ENCODE data around the gene CHML. TPM values are rescaled to one million over a fixed set of nuclear protein-coding genes. Genes with fewer than 3 reads are reported as not detected.

The CHML gene
- total RNA-seq, 1 donor from 2014 or later: 23.3 TPM

DNA sequence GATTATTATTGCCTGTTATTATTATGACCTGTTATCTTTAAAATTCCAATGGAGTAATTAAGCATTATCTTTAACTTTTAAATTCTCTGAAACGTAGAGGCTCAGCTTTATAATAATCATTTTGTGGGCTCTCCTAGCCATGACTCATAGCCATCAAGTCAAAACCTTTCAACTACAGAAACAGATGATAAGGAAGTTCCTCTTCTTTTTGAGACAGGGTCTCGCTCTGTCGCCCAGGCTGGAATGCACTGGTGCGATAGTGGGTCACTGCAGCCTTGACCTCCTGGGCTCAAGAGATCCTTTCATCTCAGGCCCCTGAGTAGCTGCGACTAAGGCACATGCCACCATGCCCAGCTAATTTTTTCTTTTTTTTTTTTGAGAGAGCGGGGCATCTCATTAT is 43.5 kb downstream of the CHML start:
- no peaks in the 10 kb centered on the region for H3K36me3 Mint-ChIP-seq (ENCODE audit: unreplicated experiment)
- no peak for TF ChIP-seq CTCF (IDR thresholded peaks at IDR 0.05; ENCODE audit: partially characterized antibody, unreplicated experiment)
- H3K4me3 Mint-ChIP-seq (ENCODE audit: unreplicated experiment): no peak overlapping the region
- H3K27me3 Mint-ChIP-seq (ENCODE audit: unreplicated experiment): no peaks in the 10 kb centered on the region
- no peaks in the 10 kb centered on the region for H3K9me3 Mint-ChIP-seq (ENCODE audit: unreplicated experiment)
- H3K4me1 Mint-ChIP-seq (ENCODE audit: low read depth, unreplicated experiment): peaks cover 4% of the 10 kb centered on the region
- DNase-seq: no peak
- H3K27ac Mint-ChIP-seq (ENCODE audit: unreplicated experiment): no peak overlapping the region

- no peak overlapping the region for H3K4me3 Mint-ChIP-seq (ENCODE audit: unreplicated experiment)
- H3K9me3 Mint-ChIP-seq (ENCODE audit: unreplicated experiment): no peaks in the 10 kb centered on the region
- H3K36me3 Mint-ChIP-seq (ENCODE audit: unreplicated experiment): no peaks in the 10 kb centered on the region
- no peaks in the 10 kb centered on the region for H3K27me3 Mint-ChIP-seq (ENCODE audit: unreplicated experiment)
- no peak for DNase-seq
- no peak overlapping the region for H3K27ac Mint-ChIP-seq (ENCODE audit: unreplicated experiment)
- no peak for TF ChIP-seq CTCF (IDR thresholded peaks at IDR 0.05; ENCODE audit: partially characterized antibody, unreplicated experiment)
- H3K4me1 Mint-ChIP-seq (ENCODE audit: low read depth, unreplicated experiment): peaks cover 3% of the 10 kb centered on the region
Measured at GRCh38 chr1:241593186-241593585, 47.0 kb downstream of the CHML start.

- Mint-ChIP-seq H3K4me1 (ENCODE audit: low read depth, unreplicated experiment) (no peaks in the 10 kb centered on the region), H3K27me3 (ENCODE audit: unreplicated experiment) (no peaks in the 10 kb centered on the region), H3K4me3 (ENCODE audit: unreplicated experiment) (no peak overlapping the region), H3K27ac (ENCODE audit: unreplicated experiment) (no peak overlapping the region), H3K9me3 (ENCODE audit: unreplicated experiment) (no peaks in the 10 kb centered on the region), H3K36me3 (ENCODE audit: unreplicated experiment) (no peaks in the 10 kb centered on the region)
- no peak for DNase-seq
- TF ChIP-seq CTCF (IDR thresholded peaks at IDR 0.05; ENCODE audit: partially characterized antibody, unreplicated experiment): no peak
Measured at GRCh38 chr1:241592273-241592958, 47.8 kb downstream of the CHML start.

DNA sequence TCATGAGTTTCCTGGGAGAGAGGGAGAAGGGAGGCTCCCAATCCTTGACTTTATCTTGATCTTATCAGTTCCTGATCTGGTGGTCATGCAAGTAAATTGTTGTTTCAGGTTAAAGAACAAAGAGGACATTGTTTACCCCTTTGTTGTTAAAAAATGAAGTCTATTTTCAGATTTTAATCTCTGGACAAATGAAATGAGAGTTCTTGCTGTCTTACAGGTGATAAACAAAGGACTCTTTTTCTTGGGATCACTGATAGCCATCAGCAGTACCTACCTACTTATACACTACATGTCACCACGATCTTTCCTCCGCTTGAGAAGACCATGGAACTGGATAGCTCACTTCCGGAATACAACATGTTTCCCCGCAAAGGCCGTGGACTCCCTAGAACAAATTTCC is 48.4 kb downstream of the CHML start:
- Mint-ChIP-seq H3K27me3 (ENCODE audit: unreplicated experiment) (no peaks in the 10 kb centered on the region), H3K27ac (ENCODE audit: unreplicated experiment) (no peak overlapping the region), H3K9me3 (ENCODE audit: unreplicated experiment) (no peaks in the 10 kb centered on the region), H3K36me3 (ENCODE audit: unreplicated experiment) (no peaks in the 10 kb centered on the region), H3K4me3 (ENCODE audit: unreplicated experiment) (no peak overlapping the region), H3K4me1 (ENCODE audit: low read depth, unreplicated experiment) (no peaks in the 10 kb centered on the region)
- no peak for DNase-seq
- no peak for TF ChIP-seq CTCF (IDR thresholded peaks at IDR 0.05; ENCODE audit: partially characterized antibody, unreplicated experiment)

DNA sequence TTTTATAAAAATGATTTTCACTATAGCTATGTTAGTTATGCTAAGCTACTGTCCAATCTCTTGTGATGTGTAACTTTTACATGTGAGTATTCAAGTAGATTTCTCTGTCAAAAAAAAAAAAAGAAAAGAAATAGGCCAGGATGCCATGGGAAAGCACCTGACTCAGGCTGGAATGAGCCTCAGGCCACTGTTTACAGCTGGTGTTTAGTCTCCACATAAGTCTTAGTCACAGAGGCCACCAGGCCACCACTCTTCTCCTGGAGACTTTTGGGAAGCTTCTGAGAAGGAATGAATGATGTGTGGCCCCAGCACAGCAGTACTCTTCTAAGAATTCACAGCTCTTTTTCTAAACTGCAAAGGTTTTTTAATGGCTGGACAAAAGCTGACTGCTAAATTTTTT is 48.9 kb downstream of the CHML start:
- no peaks in the 10 kb centered on the region for H3K36me3 Mint-ChIP-seq (ENCODE audit: unreplicated experiment)
- H3K27me3 Mint-ChIP-seq (ENCODE audit: unreplicated experiment): no peaks in the 10 kb centered on the region
- DNase-seq: no peak
- no peak overlapping the region for H3K27ac Mint-ChIP-seq (ENCODE audit: unreplicated experiment)
- H3K4me1 Mint-ChIP-seq (ENCODE audit: low read depth, unreplicated experiment): no peaks in the 10 kb centered on the region
- no peaks in the 10 kb centered on the region for H3K9me3 Mint-ChIP-seq (ENCODE audit: unreplicated experiment)
- TF ChIP-seq CTCF (IDR thresholded peaks at IDR 0.05; ENCODE audit: partially characterized antibody, unreplicated experiment): no peak
- H3K4me3 Mint-ChIP-seq (ENCODE audit: unreplicated experiment): no peak overlapping the region

Measured in glutamatergic neuron (in vitro differentiated cells).